ENCODE data around the gene BPHL. TPM values are rescaled to one million over a fixed set of nuclear protein-coding genes. Genes with fewer than 3 reads are reported as not detected.

BPHL gene
- polyA plus RNA-seq: 17.5 to 21.9 TPM (median 21.8 TPM) in 3 replicates
- polyA plus RNA-seq (2011; ENCODE audit: low read depth): 5.5 TPM
- 16.4 and 16.6 TPM in 2 replicates for polyA plus RNA-seq (2011; cell fraction: cytosol; rRNA removed)
- polyA plus RNA-seq (2011; cell fraction: nucleus; rRNA removed): 19.8 and 21.9 TPM in 2 replicates
- 11.2 and 12.7 TPM in 2 replicates for polyA plus RNA-seq (2012; ENCODE audit: low replicate concordance)
- polyA minus RNA-seq: 4.8 to 13.6 TPM (median 10.8 TPM) in 3 replicates
- 9.0 TPM for polyA minus RNA-seq (2011; cell fraction: cytosol; rRNA and poly(A)+ RNA removed)
- polyA minus RNA-seq (2011; cell fraction: nucleus; rRNA and poly(A)+ RNA removed): 4.0 and 6.4 TPM in 2 replicates

DNA sequence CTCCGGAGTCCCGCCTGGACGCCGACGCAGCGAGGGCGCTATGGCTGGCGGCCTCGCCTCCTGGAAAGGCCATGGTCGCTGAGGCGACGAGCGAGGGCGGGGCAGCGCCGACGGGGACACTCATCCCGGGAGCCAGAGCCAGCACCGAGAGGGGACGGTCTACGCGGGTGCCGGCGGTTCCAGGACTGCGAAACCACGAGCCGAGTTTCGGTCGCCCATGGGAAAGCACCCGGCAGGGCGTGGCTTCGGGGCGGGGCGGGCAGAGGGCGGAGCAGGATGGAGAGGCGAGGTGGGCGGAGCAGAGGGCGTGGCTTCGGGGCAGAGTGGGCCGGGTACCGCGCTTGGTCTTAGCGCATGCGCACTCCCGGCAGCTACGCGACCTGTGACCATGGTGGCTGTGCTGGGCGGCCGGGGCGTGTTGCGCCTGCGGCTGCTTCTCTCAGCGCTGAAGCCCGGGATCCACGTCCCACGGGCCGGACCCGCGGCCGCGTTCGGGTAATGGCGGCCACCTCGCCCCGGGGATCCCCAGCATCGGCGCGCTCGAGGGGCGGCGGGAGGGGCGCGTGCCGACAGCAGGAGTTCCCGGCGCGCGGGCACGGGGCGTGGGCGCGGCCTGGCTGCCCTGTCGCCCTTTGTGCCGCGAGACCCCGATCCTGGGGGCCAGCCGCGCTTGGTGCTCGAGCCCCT is at the start of gene BPHL:
BPHL (plus strand) TSS at position 359 of the 687 bp plus-strand sequence; CDS start at position 389, 30 bp downstream.
- Histone ChIP-seq H3K36me3 (ENCODE audit: control insufficient read depth in 2 of 2, extremely low read depth in 1 of 2, insufficient read depth in 2 of 2, low read length in 2 of 2) (peaks cover 4 to 7% of the 10 kb centered on the region in 2 experiments), H2AFZ (ENCODE audit: control insufficient read depth, low read length) (peak within 1 kb of the TSS; percentile 96), H3K79me2 (ENCODE audit: control insufficient read depth, insufficient read depth, low read length) (peaks cover 3% of the 10 kb centered on the region), H3K9ac (ENCODE audit: control insufficient read depth, extremely low read depth, insufficient read depth, low read length) (peak within 1 kb of the TSS; percentile 97), H3K27me3 (ENCODE audit: control insufficient read depth, extremely low read depth, insufficient read depth, low read length) (no peaks in the 10 kb centered on the region), H3K9me1 (ENCODE audit: control insufficient read depth, extremely low read depth, insufficient read depth, low read length) (no peaks in the 10 kb centered on the region), H3K9me3 (ENCODE audit: control insufficient read depth, low read depth, low read length) (no peaks in the 10 kb centered on the region), H3K4me3 (ENCODE audit: control insufficient read depth in 2 of 3, extremely low read depth in 1 of 3, insufficient read depth in 2 of 3, low read depth in 1 of 3, low read length in 3 of 3) (peak within 1 kb of the TSS; percentile 59 to 92 (median 85)), H3K27ac (ENCODE audit: control insufficient read depth, insufficient read depth, low read length) (peak within 1 kb of the TSS; percentile 97), H3K4me1 (ENCODE audit: control insufficient read depth, extremely low read depth, insufficient read depth, low read length) (peaks cover 14% of the 10 kb centered on the region), H4K20me1 (ENCODE audit: control insufficient read depth, extremely low read depth, insufficient read depth, low read length) (no peaks in the 10 kb centered on the region), H3K4me2 (ENCODE audit: control insufficient read depth, extremely low read depth, insufficient read depth, low read depth, low read length) (peak within 1 kb of the TSS; percentile 95)
- DNase-seq (ENCODE audit: low read depth, low spot score) (peak; percentile 78), FAIRE-seq (no peak)
- no peak for TF ChIP-seq EZH2 (IDR thresholded peaks at IDR 0.05; ENCODE audit: low read length)
- TF ChIP-seq, protein P1, sequence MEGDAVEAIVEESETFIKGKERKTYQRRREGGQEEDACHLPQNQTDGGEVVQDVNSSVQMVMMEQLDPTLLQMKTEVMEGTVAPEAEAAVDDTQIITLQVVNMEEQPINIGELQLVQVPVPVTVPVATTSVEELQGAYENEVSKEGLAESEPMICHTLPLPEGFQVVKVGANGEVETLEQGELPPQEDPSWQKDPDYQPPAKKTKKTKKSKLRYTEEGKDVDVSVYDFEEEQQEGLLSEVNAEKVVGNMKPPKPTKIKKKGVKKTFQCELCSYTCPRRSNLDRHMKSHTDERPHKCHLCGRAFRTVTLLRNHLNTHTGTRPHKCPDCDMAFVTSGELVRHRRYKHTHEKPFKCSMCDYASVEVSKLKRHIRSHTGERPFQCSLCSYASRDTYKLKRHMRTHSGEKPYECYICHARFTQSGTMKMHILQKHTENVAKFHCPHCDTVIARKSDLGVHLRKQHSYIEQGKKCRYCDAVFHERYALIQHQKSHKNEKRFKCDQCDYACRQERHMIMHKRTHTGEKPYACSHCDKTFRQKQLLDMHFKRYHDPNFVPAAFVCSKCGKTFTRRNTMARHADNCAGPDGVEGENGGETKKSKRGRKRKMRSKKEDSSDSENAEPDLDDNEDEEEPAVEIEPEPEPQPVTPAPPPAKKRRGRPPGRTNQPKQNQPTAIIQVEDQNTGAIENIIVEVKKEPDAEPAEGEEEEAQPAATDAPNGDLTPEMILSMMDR (optimal IDR thresholded peaks at IDR 0.05 in 1 of 3, IDR thresholded peaks at IDR 0.05 in 1 of 3, conservative IDR thresholded peaks at IDR 0.05 in 1 of 3; ENCODE audit: extremely low read depth in 1 of 3, insufficient read depth in 2 of 3, low read length in 3 of 3): no peak
- dilution Hi-C loops (cut with MboI; ENCODE audit: extremely low pct_ligation_motif_present, low sequenced_read_pairs): no loop called here

DNA sequence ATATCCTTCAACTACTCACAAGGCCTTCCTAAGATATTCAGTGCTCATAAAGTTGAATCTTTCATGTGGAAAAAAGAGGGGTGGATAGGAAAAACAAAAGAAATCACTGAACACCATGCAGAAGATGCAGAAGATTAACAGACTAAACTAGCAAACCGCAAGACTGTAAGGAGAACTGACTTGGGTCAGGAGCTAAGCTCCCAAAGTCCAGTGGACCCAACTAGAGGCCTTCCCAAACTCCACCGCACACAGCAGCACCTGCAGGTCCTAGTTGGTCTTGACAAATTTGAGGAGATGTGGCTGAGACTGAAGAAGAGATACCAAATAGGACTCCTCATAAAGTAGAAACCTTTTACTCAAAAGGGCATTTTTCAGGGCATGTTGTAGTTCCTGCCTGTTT is 46.9 kb upstream of the BPHL start:
- Histone ChIP-seq H3K27me3 (ENCODE audit: control insufficient read depth, extremely low read depth, insufficient read depth, low read length) (no peaks in the 10 kb centered on the region), H3K4me2 (ENCODE audit: control insufficient read depth, extremely low read depth, insufficient read depth, low read depth, low read length) (no peak overlapping the region), H2AFZ (ENCODE audit: control insufficient read depth, low read length) (no peak overlapping the region), H3K36me3 (ENCODE audit: control insufficient read depth in 2 of 2, extremely low read depth in 1 of 2, insufficient read depth in 2 of 2, low read length in 2 of 2) (peaks cover 0 to 2% of the 10 kb centered on the region in 2 experiments), H3K9me1 (ENCODE audit: control insufficient read depth, extremely low read depth, insufficient read depth, low read length) (peaks cover 2% of the 10 kb centered on the region), H3K4me1 (ENCODE audit: control insufficient read depth, extremely low read depth, insufficient read depth, low read length) (peaks cover 13% of the 10 kb centered on the region), H3K4me3 (ENCODE audit: control insufficient read depth in 2 of 3, extremely low read depth in 1 of 3, insufficient read depth in 2 of 3, low read depth in 1 of 3, low read length in 3 of 3) (no peak overlapping the region), H4K20me1 (ENCODE audit: control insufficient read depth, extremely low read depth, insufficient read depth, low read length) (no peaks in the 10 kb centered on the region), H3K9ac (ENCODE audit: control insufficient read depth, extremely low read depth, insufficient read depth, low read length) (no peak overlapping the region), H3K79me2 (ENCODE audit: control insufficient read depth, insufficient read depth, low read length) (peaks cover 68% of the 10 kb centered on the region), H3K9me3 (ENCODE audit: control insufficient read depth, low read depth, low read length) (no peaks in the 10 kb centered on the region), H3K27ac (ENCODE audit: control insufficient read depth, insufficient read depth, low read length) (no peak overlapping the region)
- dilution Hi-C loops (cut with MboI; ENCODE audit: extremely low pct_ligation_motif_present, low sequenced_read_pairs): no loop called here
- FAIRE-seq (no peak), DNase-seq (ENCODE audit: low read depth, low spot score) (no peak)
- no peak for TF ChIP-seq EZH2 (IDR thresholded peaks at IDR 0.05; ENCODE audit: low read length)
- TF ChIP-seq, protein P1 (optimal IDR thresholded peaks at IDR 0.05 in 1 of 3, IDR thresholded peaks at IDR 0.05 in 1 of 3, conservative IDR thresholded peaks at IDR 0.05 in 1 of 3; ENCODE audit: extremely low read depth in 1 of 3, insufficient read depth in 2 of 3, low read length in 3 of 3): no peak
